Vagina (tissue), 2 donors: Measurements from ENCODE around the gene ECEL1.

ENCODE experiments used
- CTCF ChIP-seq, 3 experiments: fragments of 450-650 bp in 2 of 3; fragments of 200-600 bp in 1 of 3; sonication (generic) in 1 of 3; IDR thresholded peaks; one replicate each; pipeline ENCODE4 v1.5.1; 2017 to 2019; ENCODE audit warnings: antibody characterized with exemption in 3 of 3, mild to moderate bottlenecking in 2 of 3, moderate library complexity in 2 of 3
- POLR2A ChIP-seq, 2 donors: fragments of 450-650 bp; IDR thresholded peaks; one replicate each; pipeline ENCODE4 v1.6.1; 2017; ENCODE audit warnings: antibody characterized with exemption in 2 of 2, mild to moderate bottlenecking in 2 of 2, moderate library complexity in 2 of 2

GRCh38 chr2:232504438-232504837 lies 16.8 kb upstream of the ECEL1 start:
- TF ChIP-seq CTCF (IDR thresholded peaks at IDR 0.05) (no peak), POLR2A (IDR thresholded peaks at IDR 0.05) (no peak)
